HepG2 (cell line): ENCODE results near the gene REPS2. TPM values are rescaled to one million over a fixed set of nuclear protein-coding genes. Genes with fewer than 3 reads are reported as not detected.

Experiments
- ATAC-seq: fragments of 200-7000 bp; cut with Tn5 transposase; 3 replicates; pipeline ENCODE4 v1.9.1; 2020; ENCODE audit warnings: mild to moderate bottlenecking, moderate library complexity
- BruUV-seq: library from RNA; stranded (reverse); fragments of 400-500 nt; replicated peaks from 2 replicates; lab custom pipeline; 2021; lab: Mats Ljungman, UMichigan
- CTCF ChIA-PET: fragments of 300-600 bp; formaldehyde crosslinking; extraction: SDS; loops from one replicate; lab custom pipeline; 2021; ENCODE audit warnings: low total read pairs, inconsistent platforms, low intra/inter-chr PET ratio; lab: Yijun Ruan, JAX
- POLR2A ChIA-PET: fragments of 350-600 bp; sonication (Branson Sonifier 250); formaldehyde crosslinking; loops from one replicate; lab custom pipeline; 2020; ENCODE audit warnings: antibody characterized with exemption, inconsistent platforms; lab: Yijun Ruan, JAX
- DNase-seq: peaks from one replicate; pipeline ENCODE4 v3.0.0-alpha.2; 2015; ENCODE audit warnings: low spot score
- FAIRE-seq: peaks from 3 replicates; lab custom pipeline; 2011; peaks lifted over from hg19 to GRCh38; lab: Jason Lieb, UNC
- H2AFZ ChIP-seq: one replicate; pipeline ENCODE4 v1.6.1; 2011; ENCODE audit warnings: low read length, inconsistent platforms
- H3K27ac ChIP-seq: fragments of 300-600 bp; 3 replicates; pipeline ENCODE4 v1.8.0; 2011; ENCODE audit warnings: mixed run types, mild to moderate bottlenecking, mixed read lengths, low read length, inconsistent platforms; ENCODE audit not compliant: insufficient read depth; ENCODE audit errors: extremely low read length
- H3K27me3 ChIP-seq, 2 experiments: fragments of 200-600 bp in 1 of 2; 2 replicates in 1 of 2; 3 replicates in 1 of 2; pipeline versions ENCODE4 v1.6.0 to v1.8.0; 2011; ENCODE audit warnings: low read length in 2 of 2, mild to moderate bottlenecking in 2 of 2, moderate library complexity in 2 of 2, inconsistent platforms in 1 of 2; ENCODE audit not compliant: insufficient read depth in 2 of 2, control insufficient read depth in 1 of 2
- H3K36me3 ChIP-seq, 2 experiments: fragments of 200-600 bp in 1 of 2; replicated peaks in 1 of 2; 2 replicates in 1 of 2; 3 replicates in 1 of 2; pipeline versions ENCODE4 v1.5.1 to v1.8.0; 2011; ENCODE audit warnings: low read length in 2 of 2, inconsistent platforms in 1 of 2; ENCODE audit not compliant: insufficient read depth in 2 of 2, control insufficient read depth in 1 of 2
- H3K4me1 ChIP-seq: 2 replicates; pipeline ENCODE4 v1.5.1; 2012; ENCODE audit warnings: low read length, inconsistent platforms; ENCODE audit not compliant: insufficient read depth
- H3K4me2 ChIP-seq: 2 replicates; pipeline ENCODE4 v1.6.0; 2011; ENCODE audit warnings: low read depth, low read length, inconsistent platforms
- H3K4me3 ChIP-seq, 3 experiments: fragments of 200-600 bp in 1 of 3; sonication (generic), shearing (Covaris generic) in 1 of 3; replicated peaks in 1 of 3; 2 replicates each; pipeline ENCODE4 v1.5.1; 2011 to 2016; ENCODE audit warnings: low read length in 3 of 3, inconsistent platforms in 2 of 3, low read depth in 2 of 3, mild to moderate bottlenecking in 2 of 3, control low read depth in 1 of 3, mixed read lengths in 1 of 3; ENCODE audit not compliant: insufficient read depth in 1 of 3
- H3K79me2 ChIP-seq: one replicate; pipeline ENCODE4 v1.6.1; 2011; ENCODE audit warnings: low read length, inconsistent platforms; ENCODE audit not compliant: insufficient read depth
- H3K9ac ChIP-seq: 2 replicates; pipeline ENCODE4 v1.6.0; 2011; ENCODE audit warnings: mild to moderate bottlenecking, low read depth, low read length, inconsistent platforms; ENCODE audit not compliant: insufficient read depth
- H3K9me3 ChIP-seq: 2 replicates; pipeline ENCODE4 v1.5.1; 2012; ENCODE audit warnings: mild to moderate bottlenecking, low read length
- H4K20me1 ChIP-seq: 2 replicates; pipeline ENCODE4 v1.6.0; 2011; ENCODE audit warnings: inconsistent platforms, mild to moderate bottlenecking, low read length, moderate library complexity; ENCODE audit not compliant: insufficient read depth
- ARID3A ChIP-seq: IDR thresholded peaks from 2 replicates; pipeline ENCODE4 v1.6.1; 2012; ENCODE audit warnings: low read depth, low read length, improper control_type of control experiment
- BCL3 ChIP-seq: sonication (generic); formaldehyde crosslinking; IDR thresholded peaks from 2 replicates; pipeline ENCODE4 v1.5.1; 2020; ENCODE audit warnings: mild to moderate bottlenecking, missing genetic modification reagents, moderate library complexity
- ELF1 ChIP-seq: sonication (generic); formaldehyde crosslinking; IDR thresholded peaks from 2 replicates; pipeline ENCODE4 v1.4.0; 2020; ENCODE audit warnings: missing genetic modification reagents
- FOSL2 ChIP-seq: sonication (generic); formaldehyde crosslinking; IDR thresholded peaks from 2 replicates; pipeline ENCODE4 v1.4.0; 2020; ENCODE audit warnings: missing genetic modification reagents
- FOXC1 ChIP-seq: sonication (generic); formaldehyde crosslinking; IDR thresholded peaks from 2 replicates; pipeline ENCODE4 v1.8.0; 2022; ENCODE audit warnings: mild to moderate bottlenecking, missing genetic modification reagents, borderline replicate concordance
- HNRNPL ChIP-seq: fragments of 200-400 bp; formaldehyde crosslinking; IDR thresholded peaks from 2 replicates; pipeline ENCODE4 v1.6.1; 2017; ENCODE audit warnings: mild to moderate bottlenecking, low read depth, low read length
- HNRNPLL ChIP-seq: fragments of 200-400 bp; formaldehyde crosslinking; IDR thresholded peaks from 2 replicates; pipeline ENCODE4 v1.6.1; 2017; ENCODE audit warnings: mild to moderate bottlenecking, low read depth, low read length; ENCODE audit not compliant: poor library complexity, severe bottlenecking
- MBD4 ChIP-seq: IDR thresholded peaks from 2 replicates; pipeline ENCODE4 v1.6.1; 2012; ENCODE audit warnings: low read length, inconsistent platforms, borderline replicate concordance
- ZNF230 ChIP-seq: sonication (generic); formaldehyde crosslinking; IDR thresholded peaks from 2 replicates; pipeline ENCODE4 v1.4.0; 2020; ENCODE audit warnings: mild to moderate bottlenecking, missing genetic modification reagents
- ZNF629 ChIP-seq: sonication (generic); formaldehyde crosslinking; conservative IDR thresholded peaks from 2 replicates; pipeline ENCODE4 v1.5.0; 2020; ENCODE audit warnings: missing genetic modification reagents
- ZSCAN20 ChIP-seq: sonication (generic); formaldehyde crosslinking; IDR thresholded peaks from 2 replicates; pipeline ENCODE4 v1.4.0; 2020; ENCODE audit warnings: missing genetic modification reagents, mild to moderate bottlenecking, borderline replicate concordance
- whole genome bisulfite sequencing: methylation state at CpG from one replicate; pipeline ENCODE4 v1.1.6; 2017; ENCODE audit warnings: low lambda C conversion rate; 5-methylcytosine and 5-hydroxymethylcytosine counted together
- in situ Hi-C: cut with HindIII; loops from 2 replicates; pipeline ENCODE4 v1.10.0; 2017; ENCODE audit warnings: low pct_unique_long_range_greater_than_20kb; ENCODE audit not compliant: extremely low pct_ligation_motif_present
- intact Hi-C: fragments of 100-400 bp; cut with micrococcal nuclease; formaldehyde crosslinking; loops from one replicate; pipeline ENCODE4 v1.10.0; 2022; ENCODE audit not compliant: unreplicated experiment
- polyA plus RNA-seq, 8 experiments: library from polyadenylated mRNA; depleted of rRNA in 3 of 8; stranded (reverse) in 7 of 8; unstranded in 1 of 8; fragments of >200 nt; fragmentation: Illumina TruSeq in 4 of 8; extraction: Trizol in 4 of 8; gene quantifications; 2 replicates each; pipeline versions ENCODE4 v1.2.1 to v1.2.3, GENCODE V29; 2011 to 2016; ENCODE audit warnings: low read depth in 4 of 8, missing spikeins in 1 of 8, mixed read lengths in 1 of 8; ENCODE audit not compliant: insufficient read depth in 1 of 8
- total RNA-seq, 5 experiments: library from RNA; depleted of rRNA; stranded (reverse); fragments of >200 nt; fragmentation: Illumina TruSeq; extraction: Trizol; gene quantifications; 2 replicates each; pipeline ENCODE4 v1.2.3, GENCODE V29; 2016; ENCODE audit warnings: low read depth in 1 of 5

The REPS2 gene
- total and polyA plus RNA-seq, 2 of the 13 experiments (the other 11 are each of a cell fraction or from before 2014, with no cell fraction given) = 0.05 to 0.58 TPM

- POLR2A ChIA-PET = no interaction called here
- Histone ChIP-seq H3K4me2 (no peak overlapping the region), H3K9ac (no peak overlapping the region), H4K20me1 (no peaks in the 10 kb centered on the region), H3K36me3 (no peaks in the 10 kb centered on the region), H3K9me3 (no peaks in the 10 kb centered on the region), H2AFZ (no peak overlapping the region), H3K4me3 (no peak overlapping the region), H3K4me1 (no peaks in the 10 kb centered on the region), H3K79me2 (no peaks in the 10 kb centered on the region), H3K27me3 (no peaks in the 10 kb centered on the region), H3K27ac (no peak overlapping the region)
- FAIRE-seq (no peak), DNase-seq (no peak), ATAC-seq (no peak)
- 52% methylated on average over 2 of the region's 2 CpGs for WGBS
- no TSS peak for BruUV-seq
- in situ Hi-C loops (no loop called here), intact Hi-C loops (no loop called here)
- TF ChIP-seq ZNF230 (CRISPR knock-in tag) (no peak), FOXC1 (CRISPR knock-in tag) (no peak), ZNF629 (CRISPR knock-in tag) (no peak), BCL3 (no peak), HNRNPLL (no peak), HNRNPL (no peak), FOSL2 (CRISPR knock-in tag) (no peak), ZSCAN20 (CRISPR knock-in tag) (no peak), MBD4 (no peak), ARID3A (no peak), ELF1 (CRISPR knock-in tag) (no peak)
- CTCF ChIA-PET = no interaction called here
These were observed 48.3 kb downstream of the REPS2 start for GRCh38 chrX:16994736-16995135.
